Cerebellar nuclear complex (tissue), 1 donor: ENCODE results near the gene OGG1.
"Not testable (repeated sequence)": the region's sequence is repeated elsewhere in the genome, so short reads cannot be mapped to it uniquely, and the experiment has no call there.

Experiments
- DNase-seq, 2 experiments: peaks; one replicate each; lab custom pipeline; 2025; lab: John Stamatoyannopoulos, UW

OGG1 gene

DNA sequence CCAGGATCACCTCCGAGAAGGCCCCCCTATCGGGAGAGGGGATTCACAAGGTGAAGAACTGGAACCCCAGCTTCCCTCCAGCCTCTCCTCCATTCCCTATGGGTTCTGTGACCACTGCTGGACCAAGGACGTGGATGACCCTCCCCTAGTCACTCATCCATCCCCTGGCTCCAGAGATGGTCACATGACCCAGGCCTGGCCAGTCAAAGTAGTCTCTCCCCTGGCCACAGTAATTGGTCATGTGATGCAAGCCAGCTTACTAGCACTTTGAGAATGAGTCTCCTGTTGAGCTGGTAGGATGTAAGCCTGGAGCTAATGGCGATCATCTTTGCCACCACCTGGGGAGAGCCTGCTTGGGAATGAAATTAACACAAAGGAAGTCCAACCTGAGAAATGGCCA, 16.1 kb downstream of the OGG1 start:
- no peak for DNase-seq

DNA sequence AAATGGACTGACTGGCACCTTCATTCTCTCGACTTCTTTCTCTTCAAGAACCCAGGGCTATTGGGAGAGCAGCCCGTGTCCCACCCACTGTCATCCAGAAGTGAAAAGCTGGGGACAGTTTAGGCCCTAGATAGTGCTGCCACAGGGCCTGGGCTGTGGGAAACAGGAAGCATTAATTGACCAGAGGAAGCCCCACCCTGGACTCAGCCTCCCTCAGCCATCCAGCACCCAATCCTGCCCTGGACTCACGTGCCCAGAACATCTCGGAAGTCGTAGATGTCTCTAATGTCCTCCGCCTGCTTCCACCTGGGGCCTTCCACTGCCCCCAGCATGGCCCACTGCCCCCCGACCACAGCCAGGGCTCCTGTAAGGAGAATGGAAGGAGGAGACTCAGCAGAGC, 17.7 kb downstream of the OGG1 start:
- DNase-seq: no peak

DNA sequence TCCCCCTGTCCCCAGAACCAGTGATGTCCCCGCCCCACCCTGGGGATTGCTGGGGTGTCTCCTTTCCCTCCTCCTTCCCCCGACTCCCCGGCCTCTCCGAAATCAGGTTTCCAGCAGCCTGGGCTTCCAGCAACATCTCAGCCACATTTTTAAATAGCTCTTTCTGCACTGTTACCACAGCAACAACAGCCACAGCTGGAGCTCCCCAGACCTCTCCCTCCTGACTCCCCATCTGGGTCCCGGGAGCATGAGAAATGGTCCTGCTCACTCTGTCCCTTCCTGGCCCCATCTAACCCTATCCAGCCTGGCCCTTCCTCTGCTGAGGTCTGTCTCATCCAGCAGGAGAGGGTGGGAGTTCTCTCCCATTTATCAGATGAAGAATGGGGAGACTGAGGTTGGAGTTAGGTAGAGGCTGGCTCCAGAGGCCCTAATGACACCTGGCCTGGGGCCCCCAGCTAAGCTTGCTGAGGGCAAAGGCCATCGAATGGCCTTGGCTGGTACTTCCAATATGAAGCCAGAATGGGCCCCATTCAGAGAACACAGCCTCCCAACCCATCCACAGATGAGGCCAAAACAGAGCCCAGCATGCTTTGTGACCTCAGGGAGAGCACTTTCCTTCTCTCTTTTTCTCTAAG, 18.5 kb downstream of the OGG1 start:
- DNase-seq: no peak

DNA sequence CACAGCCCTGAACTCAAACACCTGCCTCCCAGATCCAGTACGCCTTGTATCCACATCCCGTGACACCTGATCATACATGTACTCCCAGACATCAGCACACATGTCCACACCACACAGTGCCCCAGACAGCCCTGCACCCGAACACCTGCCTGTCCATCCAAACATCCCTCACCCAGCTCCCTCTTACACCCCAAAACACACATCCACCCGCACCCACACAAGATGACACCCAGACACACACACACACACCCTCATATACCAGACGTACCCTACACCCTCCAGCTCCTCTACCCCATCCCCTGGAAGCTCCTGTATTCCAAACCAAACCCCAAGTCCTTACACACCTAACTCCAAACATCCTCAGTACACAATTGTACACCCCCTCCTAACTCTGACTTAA, 19.3 kb downstream of the OGG1 start:
- DNase-seq: no peak

DNA sequence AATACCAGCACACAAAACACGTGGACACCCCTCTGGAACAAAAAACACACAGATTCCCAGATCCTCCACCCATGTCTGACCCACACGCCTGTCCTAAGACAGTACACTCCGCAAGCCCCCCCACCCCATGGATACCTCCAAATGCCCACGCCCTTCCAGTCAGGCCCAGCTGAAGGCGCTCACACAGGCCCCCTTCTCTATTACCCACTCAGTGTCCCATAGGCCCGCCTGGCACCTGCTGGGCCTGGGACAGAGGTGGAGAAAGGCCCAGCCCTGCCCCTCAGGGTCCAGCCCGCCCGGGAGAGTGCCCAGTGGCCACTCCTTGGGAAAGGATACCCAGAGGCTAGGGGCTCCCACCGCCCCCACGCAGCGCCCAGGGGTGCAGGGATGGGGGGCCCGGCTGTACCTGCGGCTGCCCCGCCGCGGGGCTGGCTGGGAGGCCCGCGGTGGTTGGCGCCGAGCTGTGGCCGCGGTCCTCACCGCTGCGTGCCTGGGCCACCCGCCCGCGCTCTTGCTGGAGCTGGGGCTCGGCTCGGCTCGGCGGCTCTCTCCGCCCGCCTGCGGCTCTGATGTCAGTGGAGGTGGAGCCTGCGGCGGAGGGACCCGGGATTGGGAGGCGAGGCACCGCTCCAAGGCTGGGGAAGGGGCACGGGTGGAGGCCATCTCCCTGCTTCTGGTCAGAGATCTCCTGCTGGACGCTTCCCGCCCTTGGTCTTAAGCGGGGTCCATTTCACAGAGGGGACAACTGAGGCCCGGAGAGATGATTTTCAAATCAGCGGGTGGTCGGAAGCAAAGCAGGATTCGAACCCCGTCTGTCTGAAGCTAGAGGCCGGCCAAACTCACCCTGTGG, 19.9 kb downstream of the OGG1 start, which contains the start of gene CAMK1:
Gene CAMK1 (minus strand): TSS at position 522 of the 850 bp plus-strand sequence. CDS start 2,198 bp downstream, outside the sequence.
- DNase-seq: peak in 1 of 2 experiments; percentile 47

DNA sequence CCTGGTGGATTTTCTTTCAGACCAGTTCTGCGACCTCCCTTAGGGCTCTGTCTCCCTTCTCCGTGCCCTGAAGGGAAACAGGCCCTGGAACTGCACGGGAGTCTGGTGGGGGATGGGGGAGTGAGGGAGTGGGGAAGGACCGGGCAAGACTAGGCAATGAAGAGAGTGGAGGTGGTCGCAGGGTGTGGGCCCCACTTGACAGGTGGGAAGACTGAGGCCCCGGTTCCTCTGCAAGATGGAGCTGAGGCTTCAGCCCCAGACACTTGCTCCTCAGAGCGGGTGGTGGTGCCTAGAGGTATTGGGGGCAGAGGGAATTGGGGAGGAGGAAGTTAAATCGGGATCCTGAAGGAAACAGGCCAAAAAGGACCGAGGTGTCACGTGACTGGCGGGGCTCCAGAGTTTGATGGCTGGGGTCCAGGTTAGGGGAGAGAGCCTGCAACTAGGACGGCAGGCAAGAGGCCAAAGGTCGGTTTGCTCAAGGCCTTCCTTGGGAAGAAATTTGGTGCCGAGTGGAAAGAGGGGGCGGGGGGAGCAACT, 20.6 kb downstream of the OGG1 start:
- peak in 1 of 2 experiments; percentile 6 for DNase-seq

DNA sequence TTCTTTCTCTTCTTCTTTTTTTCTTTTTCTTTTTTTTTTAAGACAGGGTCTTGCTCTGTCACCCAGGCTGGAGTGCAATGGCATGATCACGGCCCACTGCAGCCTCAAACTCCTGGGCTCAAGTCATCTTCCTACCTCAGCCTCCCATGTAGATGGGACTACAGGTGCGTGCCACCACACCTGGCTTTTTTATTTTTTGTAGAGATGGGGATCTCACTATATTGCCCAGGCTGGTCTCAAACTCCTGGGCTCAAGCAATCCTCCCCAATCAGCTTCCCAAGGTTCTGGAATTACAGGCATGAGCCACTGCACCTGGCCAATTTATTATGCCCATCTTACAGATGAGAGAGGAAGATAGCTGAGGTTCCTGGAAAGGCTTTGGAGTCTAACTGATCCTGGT, 21.3 kb downstream of the OGG1 start:
- not testable (repeated sequence) for DNase-seq

DNA sequence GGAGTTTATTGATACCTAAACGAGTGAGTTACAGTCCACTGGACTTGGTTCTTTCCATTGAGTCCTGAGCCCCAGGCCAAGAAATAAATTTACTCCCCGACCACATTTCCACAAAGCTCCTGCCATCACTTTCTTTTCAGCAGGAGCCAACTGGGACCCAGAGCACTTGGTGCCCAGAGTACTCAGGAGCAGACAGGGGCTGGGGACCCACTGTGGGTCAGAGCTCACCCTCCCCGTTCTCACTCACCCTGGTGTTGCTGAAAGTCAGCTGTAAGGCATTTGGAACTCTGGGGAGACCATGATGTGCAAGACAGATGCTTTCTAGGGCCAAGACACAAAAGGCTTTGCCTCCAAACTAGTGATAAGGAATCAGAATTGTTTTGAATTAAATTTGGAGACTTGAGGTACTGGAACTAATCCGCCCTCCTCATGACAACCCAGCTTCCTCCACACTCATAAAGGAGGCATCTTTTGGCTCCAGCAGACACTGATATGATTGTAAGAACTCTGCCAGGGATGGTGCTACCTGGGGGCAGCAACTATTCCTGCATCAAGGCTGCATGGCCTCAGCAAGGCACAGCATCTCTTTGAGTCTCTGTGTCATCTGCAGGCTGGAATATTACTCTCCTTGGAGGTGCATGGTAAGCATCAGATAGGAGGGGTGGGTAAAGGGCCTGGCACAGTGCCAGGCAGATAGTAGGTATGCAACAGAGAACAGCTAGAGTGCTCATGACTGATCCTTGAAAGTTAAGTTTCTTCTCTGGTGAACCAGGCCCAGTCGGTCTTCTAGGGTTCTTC, 27.3 kb downstream of the OGG1 start:
- DNase-seq: no peak

DNA sequence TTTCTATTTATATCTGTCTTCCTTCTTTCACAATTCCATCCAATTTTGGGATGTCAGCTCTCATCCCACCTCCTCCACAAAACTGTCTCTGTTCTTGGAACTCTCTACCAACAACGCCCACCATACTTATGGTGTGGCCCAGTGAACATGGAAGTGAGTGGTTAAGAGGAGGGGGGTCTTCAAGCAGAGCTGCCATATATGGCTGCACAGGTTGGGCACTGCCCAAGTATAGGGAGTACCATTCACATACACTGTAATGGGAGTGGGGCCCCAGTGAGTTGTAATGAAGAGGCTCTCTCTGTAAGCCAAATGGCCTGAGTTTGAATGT, 27.9 kb downstream of the OGG1 start:
- no peak for DNase-seq

DNA sequence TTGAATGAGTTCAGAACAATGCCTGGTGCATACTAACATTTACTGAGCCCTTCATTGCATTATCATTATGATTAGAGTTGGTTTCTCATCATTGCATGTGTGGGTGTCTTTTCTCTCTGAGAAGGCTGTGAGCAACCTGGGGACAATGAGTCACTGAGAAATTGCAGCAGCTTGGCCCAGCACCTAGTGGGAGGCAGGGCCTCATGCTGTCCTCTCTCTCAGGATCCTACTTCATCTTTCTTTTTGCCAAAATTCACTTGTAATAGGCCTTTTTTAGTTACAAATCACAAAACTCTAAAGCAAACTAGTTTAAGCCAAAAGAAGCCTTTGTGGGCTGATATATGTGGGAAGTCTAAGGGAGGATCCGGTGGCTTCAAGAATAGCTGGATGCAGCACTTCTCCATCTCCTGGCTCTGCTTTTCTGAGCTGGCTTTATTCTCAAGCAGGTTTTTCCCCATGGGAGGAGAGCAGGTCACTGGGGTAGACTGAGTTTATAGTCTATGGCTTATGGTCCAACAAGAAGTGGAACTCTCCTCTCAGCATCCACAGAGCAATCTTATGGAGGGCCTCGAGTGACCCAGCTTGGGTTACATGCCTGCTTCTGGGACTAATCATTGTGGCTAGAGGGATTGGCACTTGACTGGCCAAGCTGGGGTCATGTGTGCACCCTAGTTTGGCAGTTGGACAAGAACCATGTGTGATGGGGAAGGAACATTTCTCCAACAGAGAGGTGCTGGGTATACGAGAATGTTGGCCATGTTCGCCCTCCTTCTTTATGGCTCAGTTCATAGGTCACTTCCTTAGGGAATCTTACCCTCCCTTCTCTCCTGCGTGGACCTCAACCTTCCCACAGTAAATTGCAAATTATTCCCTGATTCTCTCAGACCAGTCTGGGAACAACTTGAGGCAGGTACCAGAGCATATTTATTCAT, 28.7 kb downstream of the OGG1 start:
- no peak for DNase-seq

DNA sequence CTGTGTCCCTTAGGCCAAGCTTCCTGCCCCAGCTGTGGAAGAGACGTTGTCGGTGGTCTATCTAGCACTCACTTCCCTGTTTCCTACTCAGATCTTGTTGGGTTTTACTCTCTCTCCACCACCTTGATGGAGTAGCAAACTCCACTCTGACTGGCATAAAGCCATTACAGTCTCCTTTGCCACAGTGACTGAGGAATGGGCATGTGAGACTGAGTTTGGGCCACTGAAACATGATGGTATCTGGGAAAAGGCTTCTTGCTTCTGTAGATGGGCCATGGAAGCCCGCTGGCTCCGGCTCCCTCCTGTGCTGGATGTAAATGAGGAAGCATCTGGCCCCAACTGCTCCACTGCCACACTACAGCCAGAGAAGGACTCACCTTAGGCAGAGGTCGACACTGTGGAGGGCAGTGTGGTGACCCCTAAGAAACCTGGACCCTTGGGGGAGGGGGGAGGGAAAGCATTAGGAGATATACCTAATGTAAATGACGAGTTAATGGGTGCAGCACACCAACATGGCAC, 29.4 kb downstream of the OGG1 start:
- no peak for DNase-seq

DNA sequence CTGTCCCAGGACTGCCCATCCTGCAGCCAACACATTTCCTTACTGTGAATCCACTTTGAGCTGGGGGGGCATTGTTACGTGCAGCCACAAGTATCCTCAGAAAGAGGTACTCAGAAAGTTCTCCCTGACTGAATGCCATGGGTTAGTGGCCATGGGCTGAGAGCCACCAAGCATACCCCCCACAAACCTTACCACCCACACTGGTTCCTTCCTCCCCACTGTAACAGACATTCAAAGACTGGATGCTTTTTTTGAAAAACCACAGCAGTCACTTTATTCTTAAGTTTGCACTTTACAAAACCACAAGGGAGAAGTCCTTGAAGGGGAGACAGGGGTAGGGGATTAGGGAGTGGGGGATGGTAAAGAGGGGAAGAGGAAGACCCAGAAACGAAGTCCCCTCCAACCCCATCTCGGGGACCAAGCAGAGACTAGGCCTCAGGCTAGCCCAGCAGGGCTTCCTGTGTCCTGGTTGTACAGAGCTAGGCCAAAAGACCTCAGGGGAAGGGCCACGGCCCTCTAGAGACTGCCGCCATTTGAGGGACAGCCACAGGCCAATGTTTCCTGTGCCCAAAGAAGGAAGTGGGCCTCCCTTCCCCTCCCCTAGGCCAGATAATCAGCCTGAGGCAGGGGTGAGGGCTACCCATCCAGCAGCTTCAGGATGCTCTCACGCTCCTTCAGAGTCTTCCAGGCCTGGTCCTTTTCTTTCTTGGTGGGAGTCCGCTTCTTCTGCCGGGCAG, 30.1 kb downstream of the OGG1 start:
- no peak for DNase-seq

DNA sequence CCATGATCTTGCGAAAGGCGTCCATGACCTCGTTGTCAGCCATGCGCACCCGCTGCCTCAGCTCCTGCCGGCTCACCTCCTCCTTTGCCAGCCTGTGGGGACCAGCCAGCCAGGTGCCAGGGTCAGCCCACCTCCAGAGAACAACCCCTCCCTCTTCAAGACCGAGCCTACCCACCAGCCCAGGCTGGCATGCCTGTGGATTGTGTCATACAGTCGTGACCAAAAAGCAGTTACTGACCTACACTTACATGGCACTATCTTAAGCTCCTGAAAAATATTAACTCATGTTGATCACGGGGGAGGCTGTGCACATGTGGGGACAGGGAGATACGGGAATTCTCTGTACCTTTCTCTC, 30.7 kb downstream of the OGG1 start:
- no peak for DNase-seq

DNA sequence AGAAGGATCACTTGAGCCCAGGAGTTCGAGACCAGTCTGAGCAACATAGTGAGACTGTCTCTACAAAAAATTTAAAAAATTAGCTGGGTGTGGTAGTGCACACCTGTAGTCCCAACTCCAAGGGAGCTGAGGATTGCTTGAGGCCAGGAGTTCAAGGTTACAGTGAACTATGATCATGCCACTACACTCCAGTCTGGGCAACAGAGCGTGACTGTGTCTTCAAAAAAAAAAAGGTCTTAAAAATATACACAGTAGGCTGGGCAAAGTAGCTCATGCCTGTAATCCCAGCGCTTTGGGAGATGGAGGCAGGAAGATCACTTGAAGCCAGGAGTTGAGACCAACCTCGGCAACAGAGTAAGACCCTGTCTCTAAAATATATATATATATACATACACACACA, 31.2 kb downstream of the OGG1 start:
- no peak for DNase-seq

DNA sequence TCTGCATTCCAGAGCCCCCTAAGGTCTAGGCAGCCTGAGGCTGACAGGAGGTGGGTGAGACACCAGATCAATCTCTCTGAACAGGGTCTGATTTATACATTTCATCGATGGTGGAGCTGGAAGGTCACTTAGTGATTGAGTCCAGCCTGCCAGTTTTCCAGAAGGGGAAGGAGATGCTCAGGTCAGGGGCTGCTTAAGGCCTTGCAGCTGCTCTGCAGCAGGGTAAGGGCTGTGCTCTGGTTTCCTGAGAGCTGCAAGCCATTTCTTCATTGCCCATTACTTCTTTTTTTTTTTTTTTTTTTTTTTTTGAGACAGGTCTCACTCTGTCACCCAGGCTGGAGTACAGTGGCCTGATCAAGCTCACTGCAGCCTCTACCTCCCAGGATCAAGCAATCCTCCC, 31.8 kb downstream of the OGG1 start:
- no peak for DNase-seq

DNA sequence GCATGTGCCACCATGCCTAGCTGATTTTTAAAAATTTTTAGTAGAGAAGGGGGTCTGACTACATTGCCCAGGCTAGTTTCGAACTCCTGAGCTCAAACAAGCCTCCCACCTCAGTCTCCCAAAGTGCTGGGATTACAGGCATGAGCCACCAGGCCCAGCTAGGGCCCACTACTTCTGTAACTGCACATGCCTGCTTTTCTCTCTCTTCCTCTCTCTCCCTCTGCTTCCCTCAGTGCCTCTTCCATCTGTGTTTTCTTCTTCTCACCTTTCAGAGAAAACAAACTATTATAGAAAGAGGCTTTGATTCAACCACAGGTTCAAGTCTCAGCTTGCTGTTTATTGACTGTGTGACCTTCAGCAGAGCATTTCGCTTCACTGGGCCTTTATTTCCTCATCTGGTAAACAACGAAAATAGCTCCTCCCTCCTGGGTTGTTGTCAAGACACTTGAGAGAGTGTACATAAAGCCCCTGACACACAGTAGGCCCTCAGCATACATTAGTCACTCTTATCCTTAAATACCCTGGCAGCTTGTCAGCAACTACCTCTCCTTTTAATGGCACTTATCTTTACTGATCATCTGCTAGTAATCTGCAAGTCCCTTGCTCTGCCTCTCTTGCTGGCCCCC, 32.3 kb downstream of the OGG1 start:
- DNase-seq: no peak

DNA sequence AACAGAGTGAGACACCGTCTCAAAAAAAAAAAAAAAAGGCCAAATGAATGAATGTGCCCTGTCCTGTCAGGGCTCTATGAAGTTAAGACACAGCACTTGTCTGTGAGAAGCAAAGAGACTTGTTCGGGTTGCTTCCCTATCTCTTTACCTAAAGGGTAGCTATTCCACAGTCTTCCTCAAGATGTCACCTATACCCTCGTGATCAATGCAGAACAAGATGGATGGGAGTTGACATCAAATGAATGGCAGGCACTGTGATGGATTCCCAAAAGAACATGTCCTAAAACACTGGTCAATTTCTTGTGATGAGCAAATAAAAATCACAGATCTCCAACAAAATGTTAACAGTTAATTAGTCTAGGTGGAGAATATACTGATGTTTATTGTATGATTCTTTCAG, 33.0 kb downstream of the OGG1 start:
- DNase-seq: no peak

DNA sequence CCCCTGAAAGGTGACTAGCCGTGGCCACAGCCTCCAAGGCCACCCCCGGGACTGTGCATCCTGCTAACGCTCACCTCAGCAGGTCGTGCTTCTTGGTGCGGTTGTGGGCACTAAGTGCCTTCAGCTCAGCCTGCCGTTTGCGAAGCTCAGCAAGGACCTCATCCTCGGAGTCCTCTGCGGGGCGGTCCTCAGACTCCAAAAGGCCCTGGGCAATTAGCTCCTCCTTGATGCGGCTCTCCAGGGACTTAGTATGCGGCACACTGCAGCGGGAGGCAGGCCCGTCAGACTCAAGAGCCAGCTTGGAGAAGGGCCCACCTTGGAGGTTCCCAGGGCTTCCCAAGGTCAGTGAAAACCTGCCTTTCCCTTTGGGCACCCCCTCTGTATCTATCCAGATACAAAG, 34.2 kb downstream of the OGG1 start:
- DNase-seq: no peak

DNA sequence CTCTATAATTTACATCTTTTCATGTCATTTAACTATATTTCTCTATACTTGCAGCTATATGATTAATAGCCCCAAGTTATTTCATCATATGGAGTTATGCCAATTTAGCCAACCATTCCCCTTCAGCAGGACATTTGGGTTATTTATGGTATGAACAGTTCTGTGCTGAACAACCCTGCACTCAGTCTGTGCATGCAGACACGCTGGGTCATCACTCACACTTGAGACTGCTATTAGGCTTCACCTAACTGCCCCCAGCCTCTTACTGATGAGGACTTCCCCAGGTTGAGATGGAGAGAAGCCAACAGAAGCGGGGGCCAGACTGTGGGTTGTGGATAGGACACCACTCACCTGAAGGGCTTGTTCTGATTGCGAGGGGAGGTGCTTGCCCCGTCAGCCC, 35.2 kb downstream of the OGG1 start:
- no peak for DNase-seq

DNA sequence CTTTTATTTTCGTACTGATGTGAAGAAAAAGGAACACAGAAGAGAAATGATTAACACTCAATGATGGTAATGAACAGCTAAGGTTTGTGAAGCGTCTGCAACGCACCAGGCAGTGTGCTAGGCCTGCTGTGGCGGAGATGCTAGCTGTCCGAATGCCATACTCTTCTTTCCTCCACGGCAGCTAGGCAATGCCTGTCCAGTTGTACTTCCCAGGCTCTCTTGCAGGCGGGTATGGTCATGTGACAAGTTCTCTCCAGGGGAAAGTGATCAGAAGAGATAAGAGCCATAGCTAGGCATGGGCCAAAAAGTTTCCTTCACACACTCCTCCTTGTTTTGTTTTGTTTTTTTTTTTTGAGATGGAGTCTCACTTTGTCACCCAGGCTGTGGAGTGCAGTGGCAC, 35.9 kb downstream of the OGG1 start:
- DNase-seq: no peak
